CD8-positive, alpha-beta memory T cell (primary cell): Measurements from ENCODE around the gene B3GAT3. TPM values are rescaled to one million over a fixed set of nuclear protein-coding genes. Genes with fewer than 3 reads are reported as not detected.
"Not testable (repeated sequence)": the region's sequence is repeated elsewhere in the genome, so short reads cannot be mapped to it uniquely, and the experiment has no call there.

Source experiments
- CTCF ChIA-PET: fragments of 350-600 bp; sonication (Branson Sonifier 250); formaldehyde crosslinking; loops from one replicate; lab custom pipeline; 2021; ENCODE audit warnings: antibody characterized with exemption; lab: Charles Lee
- POLR2A ChIA-PET: fragments of 350-600 bp; sonication (Branson Sonifier 250); formaldehyde crosslinking; loops from one replicate; lab custom pipeline; 2021; ENCODE audit warnings: antibody characterized with exemption; lab: Charles Lee
- DNase-seq, 5 donors: peaks; one replicate each; pipeline versions ENCODE4 v3.0.0 to v3.0.0-alpha.2; 2020 to 2022; ENCODE audit warnings: mixed read lengths in 1 of 5
- H3K27ac ChIP-seq: one replicate; pipeline ENCODE4 v1.7.0; 2013; ENCODE audit warnings: low read depth, mild to moderate bottlenecking, low read length, moderate library complexity
- H3K27me3 ChIP-seq: 2 replicates; pipeline ENCODE4 v1.7.0; 2013; ENCODE audit warnings: low read length, mild to moderate bottlenecking; ENCODE audit not compliant: insufficient read depth, poor library complexity, severe bottlenecking
- H3K36me3 ChIP-seq: 2 replicates; pipeline ENCODE4 v1.7.0; 2013; ENCODE audit warnings: mild to moderate bottlenecking, low read length, moderate library complexity; ENCODE audit not compliant: insufficient read depth
- H3K4me1 ChIP-seq: 2 replicates; pipeline ENCODE4 v1.7.0; 2013; ENCODE audit warnings: mild to moderate bottlenecking, low read length, moderate library complexity; ENCODE audit not compliant: insufficient read depth
- H3K4me3 ChIP-seq: 2 replicates; pipeline ENCODE4 v1.7.0; 2013; ENCODE audit warnings: mild to moderate bottlenecking, low read length
- H3K9me3 ChIP-seq: 2 replicates; pipeline ENCODE4 v1.7.0; 2013; ENCODE audit warnings: mild to moderate bottlenecking, low read length
- H3K27ac Mint-ChIP-seq, 8 donors: one replicate each; pipeline ENCODE4 v1.8.0; 2020 to 2021; ENCODE audit warnings: mixed read lengths in 8 of 8, mild to moderate bottlenecking in 6 of 8, inconsistent platforms in 3 of 8, moderate library complexity in 3 of 8
- H3K27me3 Mint-ChIP-seq, 2 donors: one replicate each; pipeline ENCODE4 v1.8.0; 2020 to 2021; ENCODE audit warnings: mixed read lengths in 2 of 2, mild to moderate bottlenecking in 1 of 2, moderate library complexity in 1 of 2
- H3K36me3 Mint-ChIP-seq, 3 donors: one replicate each; pipeline ENCODE4 v1.8.0; 2020 to 2021; ENCODE audit warnings: mixed read lengths in 3 of 3, inconsistent platforms in 1 of 3, mild to moderate bottlenecking in 1 of 3
- H3K4me1 Mint-ChIP-seq, 3 donors: one replicate each; pipeline ENCODE4 v1.8.0; 2020 to 2021; ENCODE audit warnings: mixed read lengths in 3 of 3, inconsistent platforms in 1 of 3, mild to moderate bottlenecking in 1 of 3
- H3K4me3 Mint-ChIP-seq, 7 donors: one replicate each; pipeline ENCODE4 v1.8.0; 2020 to 2021; ENCODE audit warnings: mixed read lengths in 7 of 7, mild to moderate bottlenecking in 6 of 7, moderate library complexity in 4 of 7, inconsistent platforms in 2 of 7
- H3K9me3 Mint-ChIP-seq, 5 donors: one replicate each; pipeline ENCODE4 v1.8.0; 2020 to 2022; ENCODE audit warnings: mixed read lengths in 5 of 5, mild to moderate bottlenecking in 3 of 5, moderate library complexity in 2 of 5, inconsistent platforms in 1 of 5
- polyA plus RNA-seq: library from polyadenylated mRNA; unstranded; fragments of 300-500 nt; fragmentation: Illumina TruSeq; gene quantifications from one replicate; pipeline ENCODE4 v1.2.3, GENCODE V29; 2021
- total RNA-seq, 2 experiments: library from RNA; stranded (reverse); gene quantifications; one replicate each; pipeline ENCODE4 v1.2.3, GENCODE V29; 2021

Gene B3GAT3
- total and polyA plus RNA-seq, 3 experiments from 2014 or later = 48.9 to 68.2 (median 67.4) TPM

DNA sequence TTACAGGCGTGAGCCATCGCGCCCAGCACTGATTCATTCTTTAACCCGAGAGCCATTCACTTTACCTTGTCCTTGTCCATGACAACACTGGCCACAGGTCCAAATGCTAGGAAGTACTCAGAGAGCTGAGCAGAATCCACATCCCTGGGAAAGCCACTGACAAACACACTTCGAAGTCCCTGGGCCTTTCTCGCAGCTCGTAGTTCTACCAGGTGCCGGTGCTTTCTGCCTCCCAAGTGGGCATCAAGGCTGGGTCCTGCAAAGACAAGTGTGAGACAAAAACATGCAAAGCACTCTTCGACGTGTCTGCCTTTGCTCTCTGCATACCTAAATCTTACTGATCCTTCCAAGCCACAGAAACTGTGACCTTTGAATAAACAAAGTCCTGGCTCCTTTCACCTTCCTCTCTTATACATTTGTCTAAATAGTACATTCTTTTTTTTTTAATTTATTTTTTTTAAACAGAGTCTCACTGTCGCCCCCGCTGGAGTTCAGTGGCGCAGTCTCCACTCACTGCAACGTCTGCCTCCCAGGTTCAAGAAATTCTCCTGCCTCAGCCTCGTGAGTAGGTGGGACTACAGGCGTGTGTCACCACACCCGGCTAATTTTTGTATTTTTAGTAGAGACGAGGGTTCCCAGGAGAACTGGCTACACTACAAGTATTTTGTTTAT is 32.7 kb downstream of the B3GAT3 start:
- Histone ChIP-seq H3K36me3 (peaks cover 25% of the 10 kb centered on the region), H3K4me1 (peaks cover 40% of the 10 kb centered on the region), H3K4me3 (no peak overlapping the region), H3K27ac (no peak overlapping the region), H3K27me3 (no peaks in the 10 kb centered on the region), H3K9me3 (no peaks in the 10 kb centered on the region)
- Mint-ChIP-seq H3K4me1 (peaks cover 27 to 61% (median 41%) of the 10 kb centered on the region in 3 donors), H3K9me3 (no peaks in the 10 kb centered on the region), H3K27me3 (peaks cover 0 to 3% of the 10 kb centered on the region in 2 donors), H3K27ac (peak overlapping the region in 6 of 8 donors; percentile 23 to 99 (median 88)), H3K4me3 (peak overlapping the region in 3 of 7 donors; percentile 74 to 91 (median 82)), H3K36me3 (peaks cover 0 to 54% (median 6%) of the 10 kb centered on the region in 3 donors)
- ChIA-PET POLR2A (interaction anchor here (1.1 to 1.9 kb wide), 2 partner anchors 12 to 14 kb away, joined by 3 to 6 read pairs; no protein-coding TSS in a partner anchor), CTCF (interaction anchor here (1.2 to 2.0 kb wide), 4 partner anchors 15 to 76 kb away, joined by 3 to 6 read pairs (median 3); partner anchors contain the start of genes C11orf98, CSKMT and EEF1G)
- DNase-seq = no peak

DNA sequence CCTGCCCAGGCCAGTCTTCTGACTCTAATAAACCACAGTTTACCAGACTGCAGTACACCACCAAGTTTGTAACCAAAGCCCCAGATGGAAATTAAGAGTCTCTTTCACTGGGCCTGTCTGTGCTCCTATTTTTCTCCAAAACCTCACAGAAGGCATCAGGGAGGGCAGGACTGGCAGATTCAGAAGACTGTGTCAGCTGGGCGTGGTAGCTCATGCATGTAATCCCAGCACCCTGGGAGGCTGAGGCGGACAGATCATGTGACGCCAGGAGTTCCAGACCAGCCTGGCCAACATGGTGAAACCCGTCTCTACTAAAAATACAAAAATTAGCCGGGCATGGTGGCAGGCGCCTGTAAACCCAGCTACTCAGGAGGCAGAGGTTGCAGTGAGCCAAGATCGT is 36.4 kb downstream of the B3GAT3 start:
- H3K4me1 ChIP-seq = peaks cover 14% of the 10 kb centered on the region
- H3K27me3 Mint-ChIP-seq, H3K9me3 ChIP-seq, H3K27me3 ChIP-seq, H3K9me3 Mint-ChIP-seq, H3K4me3 Mint-ChIP-seq, POLR2A ChIA-PET, H3K4me3 ChIP-seq, DNase-seq, H3K27ac ChIP-seq, H3K27ac Mint-ChIP-seq: not testable (repeated sequence)
- H3K4me1 Mint-ChIP-seq = peaks cover 6 to 29% (median 6%) of the 10 kb centered on the region in 3 donors
- H3K36me3 ChIP-seq = peaks cover 42% of the 10 kb centered on the region
- CTCF ChIA-PET = interaction anchor here (1.2 kb wide), 1 partner anchor 12 kb away, joined by 3 read pairs; the partner anchor contains the start of gene EEF1G
- H3K36me3 Mint-ChIP-seq = peaks cover 0 to 53% (median 7%) of the 10 kb centered on the region in 3 donors

- H3K27ac Mint-ChIP-seq, H3K27ac ChIP-seq, H3K4me3 Mint-ChIP-seq, H3K4me1 Mint-ChIP-seq, H3K4me1 ChIP-seq, H3K4me3 ChIP-seq, H3K27me3 ChIP-seq, H3K9me3 Mint-ChIP-seq, H3K9me3 ChIP-seq, DNase-seq, POLR2A ChIA-PET, CTCF ChIA-PET, H3K27me3 Mint-ChIP-seq: not testable (repeated sequence)
- H3K36me3 ChIP-seq = peaks cover 39% of the 10 kb centered on the region
- peaks cover 0 to 54% (median 9%) of the 10 kb centered on the region in 3 donors for H3K36me3 Mint-ChIP-seq
Measured at GRCh38 chr11:62581735-62582134, 40.1 kb downstream of the B3GAT3 start.

DNA sequence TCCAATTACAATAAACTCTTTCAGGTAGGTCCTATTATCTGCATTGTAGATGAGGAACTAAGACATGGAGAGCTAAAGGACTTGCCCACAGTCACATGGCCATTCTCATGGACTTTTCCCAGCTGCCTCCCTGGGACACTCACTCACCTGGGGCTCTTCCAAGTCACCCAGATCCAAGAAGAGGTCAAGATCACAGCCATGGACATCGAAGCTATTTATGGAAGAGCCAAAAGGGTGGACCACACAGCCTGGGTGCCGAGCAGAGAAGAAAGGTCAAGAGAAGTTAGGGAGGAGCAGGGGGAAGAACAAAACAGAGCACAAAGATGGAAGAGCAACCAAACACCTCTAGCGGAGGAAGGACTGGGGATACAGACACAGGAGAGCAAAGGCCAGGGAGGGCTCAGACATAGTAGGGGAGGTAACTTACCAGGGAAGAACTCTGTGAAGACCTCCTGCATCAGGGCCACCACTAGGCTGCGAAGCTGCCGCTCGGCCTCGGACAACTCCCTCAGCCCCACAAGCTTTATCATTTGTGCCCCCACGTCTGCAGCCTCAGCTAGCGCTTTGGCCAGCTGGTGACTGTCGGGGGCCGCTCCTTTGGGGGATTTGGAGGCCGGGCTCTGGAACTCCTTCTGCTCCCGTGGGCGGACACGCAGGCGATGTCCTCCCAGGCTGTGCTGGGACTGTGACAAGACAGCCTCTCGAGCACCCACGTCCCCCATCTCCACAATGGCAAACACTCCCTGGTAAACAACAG is 40.6 kb downstream of the B3GAT3 start:
- peaks cover 41% of the 10 kb centered on the region for H3K36me3 ChIP-seq
- POLR2A ChIA-PET = interaction anchor here (0.7 kb wide), 1 partner anchor 127 kb away, joined by 4 read pairs; no protein-coding TSS in a partner anchor
- peaks cover 0 to 57% (median 7%) of the 10 kb centered on the region in 3 donors for H3K36me3 Mint-ChIP-seq

GRCh38 chr11:62579252-62579651 is 42.5 kb downstream of the B3GAT3 start:
- H3K27me3 ChIP-seq = no peaks in the 10 kb centered on the region
- Mint-ChIP-seq H3K27me3 (no peaks in the 10 kb centered on the region), H3K4me1 (peaks cover 6 to 16% (median 12%) of the 10 kb centered on the region in 3 donors), H3K36me3 (peaks cover 0 to 62% (median 6%) of the 10 kb centered on the region in 3 donors), H3K9me3 (no peaks in the 10 kb centered on the region), H3K27ac (no peak overlapping the region), H3K4me3 (no peak overlapping the region)
- no peak for DNase-seq
- H3K4me3 ChIP-seq = no peak overlapping the region
- no peak overlapping the region for H3K27ac ChIP-seq
- H3K9me3 ChIP-seq = no peaks in the 10 kb centered on the region
- peaks cover 38% of the 10 kb centered on the region for H3K36me3 ChIP-seq
- ChIA-PET POLR2A (no interaction called here), CTCF (no interaction called here)
- H3K4me1 ChIP-seq = peaks cover 8% of the 10 kb centered on the region

More for the DNA sequence above, 40.6 kb downstream of the B3GAT3 start:
- DNase-seq = no peak
- Histone ChIP-seq H3K27ac (no peak overlapping the region), H3K4me1 (no peaks in the 10 kb centered on the region), H3K27me3 (no peaks in the 10 kb centered on the region), H3K9me3 (no peaks in the 10 kb centered on the region), H3K4me3 (no peak overlapping the region)
- Mint-ChIP-seq H3K27ac (peak overlapping the region in 3 of 8 donors; percentile 30 to 64 (median 53)), H3K9me3 (no peaks in the 10 kb centered on the region), H3K4me1 (peaks cover 0 to 7% (median 6%) of the 10 kb centered on the region in 3 donors), H3K27me3 (no peaks in the 10 kb centered on the region), H3K4me3 (no peak overlapping the region)
- CTCF ChIA-PET = interaction anchor here (1.0 kb wide), 1 partner anchor 38 kb away, joined by 3 read pairs; no protein-coding TSS in a partner anchor

- DNase-seq = peak in 1 of 5 donors; percentile 38
- H3K4me1 Mint-ChIP-seq = peaks cover 13 to 19% (median 19%) of the 10 kb centered on the region in 3 donors
- Histone ChIP-seq H3K9me3 (no peaks in the 10 kb centered on the region), H3K4me1 (peaks cover 8% of the 10 kb centered on the region), H3K27me3 (no peaks in the 10 kb centered on the region), H3K27ac (no peak overlapping the region), H3K36me3 (peaks cover 36% of the 10 kb centered on the region), H3K4me3 (no peak overlapping the region)
- peak overlapping the region in 1 of 8 donors; percentile 61 for H3K27ac Mint-ChIP-seq
- POLR2A ChIA-PET = no interaction called here
- no peaks in the 10 kb centered on the region for H3K9me3 Mint-ChIP-seq
- CTCF ChIA-PET = no interaction called here
- H3K27me3 Mint-ChIP-seq = no peaks in the 10 kb centered on the region
- H3K36me3 Mint-ChIP-seq = peaks cover 0 to 65% (median 6%) of the 10 kb centered on the region in 3 donors
- no peak overlapping the region for H3K4me3 Mint-ChIP-seq
Measured at GRCh38 chr11:62578541-62578940, 43.2 kb downstream of the B3GAT3 start.

DNA sequence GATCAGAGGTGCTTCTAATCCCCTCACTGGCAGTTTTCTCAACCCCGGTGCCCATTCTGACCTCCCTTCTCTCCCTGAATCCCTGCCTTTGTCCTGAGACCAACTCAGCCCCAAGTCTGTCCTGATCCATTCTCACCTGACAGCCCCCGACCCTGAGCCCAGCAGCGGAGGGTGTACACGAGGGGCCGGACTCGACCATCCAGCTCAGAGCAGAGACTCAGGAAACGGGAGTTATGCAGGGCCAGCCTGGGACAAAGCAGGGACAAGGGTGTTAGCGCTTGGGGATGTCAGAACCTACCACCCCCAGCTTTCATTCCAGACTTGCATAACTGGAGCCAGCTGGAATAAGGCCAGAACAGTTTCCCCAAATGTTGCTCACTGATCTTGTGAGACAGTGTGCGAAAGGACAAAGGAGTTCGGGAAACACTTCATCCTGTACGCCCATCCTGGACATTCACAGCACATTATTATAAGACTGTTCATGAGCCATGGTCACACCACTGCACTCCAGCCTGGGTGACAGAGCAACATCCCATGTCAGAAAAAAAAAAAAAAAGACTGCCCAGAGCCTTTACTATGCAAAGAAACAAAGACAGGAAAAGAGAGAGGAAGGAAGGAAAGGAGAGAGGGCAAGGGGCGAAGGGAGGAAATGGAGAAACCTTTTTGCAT is 44.6 kb downstream of the B3GAT3 start:
- Histone ChIP-seq H3K9me3 (no peaks in the 10 kb centered on the region), H3K36me3 (peaks cover 28% of the 10 kb centered on the region), H3K4me3 (no peak overlapping the region), H3K27me3 (no peaks in the 10 kb centered on the region), H3K27ac (no peak overlapping the region), H3K4me1 (peaks cover 15% of the 10 kb centered on the region)
- H3K9me3 Mint-ChIP-seq = no peaks in the 10 kb centered on the region
- POLR2A ChIA-PET = no interaction called here
- no peaks in the 10 kb centered on the region for H3K27me3 Mint-ChIP-seq
- H3K4me1 Mint-ChIP-seq = peaks cover 27 to 32% (median 31%) of the 10 kb centered on the region in 3 donors
- peaks cover 0 to 73% (median 8%) of the 10 kb centered on the region in 3 donors for H3K36me3 Mint-ChIP-seq
- H3K27ac Mint-ChIP-seq = peak overlapping the region in 1 of 8 donors; percentile 29
- CTCF ChIA-PET = no interaction called here
- H3K4me3 Mint-ChIP-seq = peak overlapping the region in 1 of 7 donors; percentile 9
- DNase-seq = peak in 1 of 5 donors; percentile 25
